ENCODE measurements around the gene UNC13D.
A peak's percentile ranks its signal among the peaks of the same experiment; 100 is the strongest.

Gene UNC13D

GRCh38 chr17:75850928-75851692, 6.9 kb upstream of the UNC13D start:
- Histone ChIP-seq H3K4me1 (peaks cover 5% of the 10 kb centered on the region), H3K9me3 (no peaks in the 10 kb centered on the region), H3K27me3 (no peaks in the 10 kb centered on the region), H3K4me3 (ENCODE audit: low read depth, low read length) (no peak overlapping the region), H3K36me3 (peaks cover 18% of the 10 kb centered on the region)
- no peak for TF ChIP-seq CTCF (IDR thresholded peaks at IDR 0.05; ENCODE audit: low read depth, low read length)
- DNase-seq = no peak

GRCh38 chr17:75849724-75850123, 5.5 kb upstream of the UNC13D start:
- DNase-seq = no peak
- Histone ChIP-seq H3K4me1 (peaks cover 16% of the 10 kb centered on the region), H3K36me3 (peaks cover 18% of the 10 kb centered on the region), H3K9me3 (no peaks in the 10 kb centered on the region), H3K4me3 (ENCODE audit: low read depth, low read length) (no peak overlapping the region), H3K27me3 (no peaks in the 10 kb centered on the region)
- no peak for TF ChIP-seq CTCF (IDR thresholded peaks at IDR 0.05; ENCODE audit: low read depth, low read length)

- Histone ChIP-seq H3K36me3 (peaks cover 18% of the 10 kb centered on the region), H3K27me3 (no peaks in the 10 kb centered on the region), H3K4me3 (ENCODE audit: low read depth, low read length) (no peak overlapping the region), H3K4me1 (peaks cover 12% of the 10 kb centered on the region), H3K9me3 (no peaks in the 10 kb centered on the region)
- DNase-seq = no peak
- TF ChIP-seq CTCF (IDR thresholded peaks at IDR 0.05; ENCODE audit: low read depth, low read length) = no peak
Observed at GRCh38 chr17:75849279-75849646, 5.1 kb upstream of the UNC13D start.

- H3K4me3 ChIP-seq (ENCODE audit: low read depth, low read length) = no peak overlapping the region
- peak; percentile 86 for DNase-seq
- no peaks in the 10 kb centered on the region for H3K9me3 ChIP-seq
- H3K4me1 ChIP-seq = peaks cover 15% of the 10 kb centered on the region
- H3K27me3 ChIP-seq = no peaks in the 10 kb centered on the region
- peaks cover 18% of the 10 kb centered on the region for H3K36me3 ChIP-seq
- TF ChIP-seq CTCF (IDR thresholded peaks at IDR 0.05; ENCODE audit: low read depth, low read length) = peak; percentile 88
Observed at GRCh38 chr17:75848523-75849278, 4.5 kb upstream of the UNC13D start.

- Histone ChIP-seq H3K36me3 (peaks cover 18% of the 10 kb centered on the region), H3K4me3 (ENCODE audit: low read depth, low read length) (no peak overlapping the region), H3K9me3 (no peaks in the 10 kb centered on the region), H3K27me3 (no peaks in the 10 kb centered on the region), H3K4me1 (peaks cover 15% of the 10 kb centered on the region)
- no peak for DNase-seq
- TF ChIP-seq CTCF (IDR thresholded peaks at IDR 0.05; ENCODE audit: low read depth, low read length) = no peak
Observed at GRCh38 chr17:75847614-75848522, 3.7 kb upstream of the UNC13D start.

Data from BE2C (cell line).